ENCODE results near the gene NKIRAS2.

The NKIRAS2 gene

GRCh38 chr17:41985919-41986318, 34.0 kb upstream of the NKIRAS2 start:
- intact Hi-C loops (cut with micrococcal nuclease): no loop called here
- peaks cover 100% of the 10 kb centered on the region for H3K36me3 Mint-ChIP-seq (ENCODE audit: low read depth)
- no peaks in the 10 kb centered on the region for H3K4me1 Mint-ChIP-seq (ENCODE audit: low read depth)
- no peak overlapping the region for H3K27ac Mint-ChIP-seq
- no peak overlapping the region for H3K4me3 Mint-ChIP-seq
- H3K9me3 Mint-ChIP-seq: no peaks in the 10 kb centered on the region
- H3K27me3 Mint-ChIP-seq: no peaks in the 10 kb centered on the region

GRCh38 chr17:41986634-41987033, 33.3 kb upstream of the NKIRAS2 start:
- H3K36me3 Mint-ChIP-seq (ENCODE audit: low read depth): peaks cover 100% of the 10 kb centered on the region
- no peaks in the 10 kb centered on the region for H3K9me3 Mint-ChIP-seq
- H3K27ac Mint-ChIP-seq: no peak overlapping the region
- no peaks in the 10 kb centered on the region for H3K4me1 Mint-ChIP-seq (ENCODE audit: low read depth)
- no peaks in the 10 kb centered on the region for H3K27me3 Mint-ChIP-seq
- H3K4me3 Mint-ChIP-seq: no peak overlapping the region
- intact Hi-C loops (cut with micrococcal nuclease): no loop called here

GRCh38 chr17:41987642-41988041, 32.2 kb upstream of the NKIRAS2 start:
- Mint-ChIP-seq H3K4me1 (ENCODE audit: low read depth) (no peaks in the 10 kb centered on the region), H3K27ac (no peak overlapping the region), H3K36me3 (ENCODE audit: low read depth) (peaks cover 100% of the 10 kb centered on the region), H3K4me3 (no peak overlapping the region), H3K27me3 (no peaks in the 10 kb centered on the region), H3K9me3 (no peaks in the 10 kb centered on the region)
- intact Hi-C loops (cut with micrococcal nuclease): no loop called here

GRCh38 chr17:41988418-41988817, 31.5 kb upstream of the NKIRAS2 start:
- Mint-ChIP-seq H3K36me3 (ENCODE audit: low read depth) (peaks cover 100% of the 10 kb centered on the region), H3K27me3 (no peaks in the 10 kb centered on the region), H3K4me3 (no peak overlapping the region), H3K27ac (no peak overlapping the region), H3K4me1 (ENCODE audit: low read depth) (no peaks in the 10 kb centered on the region), H3K9me3 (no peaks in the 10 kb centered on the region)
- intact Hi-C loops (cut with micrococcal nuclease): no loop called here

- Mint-ChIP-seq H3K36me3 (ENCODE audit: low read depth) (peaks cover 100% of the 10 kb centered on the region), H3K9me3 (no peaks in the 10 kb centered on the region), H3K27me3 (no peaks in the 10 kb centered on the region), H3K4me3 (no peak overlapping the region), H3K27ac (no peak overlapping the region), H3K4me1 (ENCODE audit: low read depth) (no peaks in the 10 kb centered on the region)
- intact Hi-C loops (cut with micrococcal nuclease): no loop called here
These were observed 30.0 kb upstream of the NKIRAS2 start for GRCh38 chr17:41989702-41990419.

GRCh38 chr17:41992576-41992975, 27.3 kb upstream of the NKIRAS2 start:
- no peak overlapping the region for H3K27ac Mint-ChIP-seq
- no peak overlapping the region for H3K4me3 Mint-ChIP-seq
- H3K9me3 Mint-ChIP-seq: no peaks in the 10 kb centered on the region
- H3K4me1 Mint-ChIP-seq (ENCODE audit: low read depth): no peaks in the 10 kb centered on the region
- no peaks in the 10 kb centered on the region for H3K27me3 Mint-ChIP-seq
- H3K36me3 Mint-ChIP-seq (ENCODE audit: low read depth): peaks cover 98% of the 10 kb centered on the region
- intact Hi-C loops (cut with micrococcal nuclease): no loop called here

- Mint-ChIP-seq H3K27ac (no peak overlapping the region), H3K4me1 (ENCODE audit: low read depth) (peaks cover 5% of the 10 kb centered on the region), H3K36me3 (ENCODE audit: low read depth) (peaks cover 98% of the 10 kb centered on the region), H3K27me3 (no peaks in the 10 kb centered on the region), H3K4me3 (no peak overlapping the region), H3K9me3 (no peaks in the 10 kb centered on the region)
- intact Hi-C loops (cut with micrococcal nuclease): no loop called here
These were observed 23.1 kb upstream of the NKIRAS2 start for GRCh38 chr17:41996855-41997164.

GRCh38 chr17:41998497-41998896, 21.4 kb upstream of the NKIRAS2 start:
- peaks cover 98% of the 10 kb centered on the region for H3K36me3 Mint-ChIP-seq (ENCODE audit: low read depth)
- no peak overlapping the region for H3K4me3 Mint-ChIP-seq
- H3K9me3 Mint-ChIP-seq: no peaks in the 10 kb centered on the region
- H3K27me3 Mint-ChIP-seq: no peaks in the 10 kb centered on the region
- intact Hi-C loops (cut with micrococcal nuclease): no loop called here
- H3K27ac Mint-ChIP-seq: no peak overlapping the region
- peaks cover 21% of the 10 kb centered on the region for H3K4me1 Mint-ChIP-seq (ENCODE audit: low read depth)

- Mint-ChIP-seq H3K27ac (peak overlapping the region; percentile 34), H3K4me1 (ENCODE audit: low read depth) (peaks cover 37% of the 10 kb centered on the region), H3K27me3 (no peaks in the 10 kb centered on the region), H3K9me3 (no peaks in the 10 kb centered on the region), H3K4me3 (no peak overlapping the region), H3K36me3 (ENCODE audit: low read depth) (peaks cover 81% of the 10 kb centered on the region)
- intact Hi-C loops (cut with micrococcal nuclease): no loop called here
These were observed 19.3 kb upstream of the NKIRAS2 start for GRCh38 chr17:42000413-42001133.

- Mint-ChIP-seq H3K9me3 (no peaks in the 10 kb centered on the region), H3K27ac (no peak overlapping the region), H3K27me3 (no peaks in the 10 kb centered on the region), H3K4me1 (ENCODE audit: low read depth) (peaks cover 43% of the 10 kb centered on the region), H3K36me3 (ENCODE audit: low read depth) (peaks cover 75% of the 10 kb centered on the region), H3K4me3 (no peak overlapping the region)
- intact Hi-C loops (cut with micrococcal nuclease): no loop called here
These were observed 18.2 kb upstream of the NKIRAS2 start for GRCh38 chr17:42001729-42002128.

- no peak overlapping the region for H3K27ac Mint-ChIP-seq
- H3K4me1 Mint-ChIP-seq (ENCODE audit: low read depth): peaks cover 47% of the 10 kb centered on the region
- no peaks in the 10 kb centered on the region for H3K27me3 Mint-ChIP-seq
- intact Hi-C loops (cut with micrococcal nuclease): no loop called here
- peaks cover 75% of the 10 kb centered on the region for H3K36me3 Mint-ChIP-seq (ENCODE audit: low read depth)
- no peaks in the 10 kb centered on the region for H3K9me3 Mint-ChIP-seq
- no peak overlapping the region for H3K4me3 Mint-ChIP-seq
These were observed 17.6 kb upstream of the NKIRAS2 start for GRCh38 chr17:42002175-42002791.

GRCh38 chr17:42002792-42003301, 17.0 kb upstream of the NKIRAS2 start:
- no peaks in the 10 kb centered on the region for H3K27me3 Mint-ChIP-seq
- H3K4me3 Mint-ChIP-seq: no peak overlapping the region
- H3K36me3 Mint-ChIP-seq (ENCODE audit: low read depth): peaks cover 71% of the 10 kb centered on the region
- peaks cover 48% of the 10 kb centered on the region for H3K4me1 Mint-ChIP-seq (ENCODE audit: low read depth)
- H3K27ac Mint-ChIP-seq: no peak overlapping the region
- intact Hi-C loops (cut with micrococcal nuclease): no loop called here
- no peaks in the 10 kb centered on the region for H3K9me3 Mint-ChIP-seq

- intact Hi-C loops (cut with micrococcal nuclease): no loop called here
- Mint-ChIP-seq H3K27ac (no peak overlapping the region), H3K4me3 (no peak overlapping the region), H3K9me3 (no peaks in the 10 kb centered on the region), H3K4me1 (ENCODE audit: low read depth) (peaks cover 62% of the 10 kb centered on the region), H3K27me3 (no peaks in the 10 kb centered on the region), H3K36me3 (ENCODE audit: low read depth) (peaks cover 60% of the 10 kb centered on the region)
These were observed 14.7 kb upstream of the NKIRAS2 start for GRCh38 chr17:42005166-42005565.

- Mint-ChIP-seq H3K27me3 (no peaks in the 10 kb centered on the region), H3K4me1 (ENCODE audit: low read depth) (peaks cover 72% of the 10 kb centered on the region), H3K9me3 (no peaks in the 10 kb centered on the region), H3K4me3 (no peak overlapping the region), H3K36me3 (ENCODE audit: low read depth) (peaks cover 43% of the 10 kb centered on the region), H3K27ac (peak overlapping the region; percentile 90)
- intact Hi-C loops (cut with micrococcal nuclease): no loop called here
These were observed 10.7 kb upstream of the NKIRAS2 start for GRCh38 chr17:42009170-42009569.
